GM19452 (cell line): ENCODE results near the gene BCAS3.

ENCODE experiments used
- ATAC-seq: cut with Tn5 transposase; IDR thresholded peaks from one replicate; pipeline ENCODE4 v1.9.1; 2021; ENCODE audit not compliant: unreplicated experiment

BCAS3 gene

DNA sequence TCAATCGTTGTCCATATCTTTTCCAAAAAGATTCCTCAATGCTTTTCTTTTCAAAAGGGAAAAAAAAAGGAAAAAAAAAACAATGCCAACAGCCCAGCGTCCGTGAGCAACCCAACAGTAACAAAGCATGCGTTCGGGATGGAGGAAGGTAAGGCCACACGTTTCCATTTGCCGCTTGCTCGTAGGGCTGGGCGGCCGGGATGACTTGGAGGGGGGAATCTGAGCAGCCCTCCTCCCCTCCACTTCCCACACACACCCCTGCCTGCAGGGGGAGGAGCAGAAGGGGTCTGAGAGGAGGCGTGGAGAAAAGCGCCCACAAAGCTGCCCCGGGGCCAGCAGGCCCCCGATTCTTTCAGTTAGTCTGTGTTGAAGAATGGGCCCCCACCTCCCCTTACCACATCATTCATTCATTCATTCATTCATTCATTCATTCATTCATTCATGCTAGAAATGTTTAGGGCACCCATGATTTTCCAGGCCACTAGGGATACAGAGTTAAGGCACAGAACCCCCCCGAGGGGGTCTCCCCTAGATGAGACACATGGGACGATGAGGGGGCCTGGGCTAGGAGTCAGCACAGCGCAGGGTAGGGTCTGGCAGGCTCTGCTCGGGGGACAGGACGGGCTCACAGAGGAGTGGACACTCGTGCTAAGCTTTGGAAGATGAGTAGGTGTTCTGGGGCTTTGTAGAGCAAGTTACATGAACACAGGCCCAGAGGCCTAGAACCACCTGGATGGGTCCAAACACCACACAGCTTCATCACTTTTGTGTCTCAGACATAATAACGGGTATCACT is 711.1 kb downstream of the BCAS3 start:
- ATAC-seq: no peak

DNA sequence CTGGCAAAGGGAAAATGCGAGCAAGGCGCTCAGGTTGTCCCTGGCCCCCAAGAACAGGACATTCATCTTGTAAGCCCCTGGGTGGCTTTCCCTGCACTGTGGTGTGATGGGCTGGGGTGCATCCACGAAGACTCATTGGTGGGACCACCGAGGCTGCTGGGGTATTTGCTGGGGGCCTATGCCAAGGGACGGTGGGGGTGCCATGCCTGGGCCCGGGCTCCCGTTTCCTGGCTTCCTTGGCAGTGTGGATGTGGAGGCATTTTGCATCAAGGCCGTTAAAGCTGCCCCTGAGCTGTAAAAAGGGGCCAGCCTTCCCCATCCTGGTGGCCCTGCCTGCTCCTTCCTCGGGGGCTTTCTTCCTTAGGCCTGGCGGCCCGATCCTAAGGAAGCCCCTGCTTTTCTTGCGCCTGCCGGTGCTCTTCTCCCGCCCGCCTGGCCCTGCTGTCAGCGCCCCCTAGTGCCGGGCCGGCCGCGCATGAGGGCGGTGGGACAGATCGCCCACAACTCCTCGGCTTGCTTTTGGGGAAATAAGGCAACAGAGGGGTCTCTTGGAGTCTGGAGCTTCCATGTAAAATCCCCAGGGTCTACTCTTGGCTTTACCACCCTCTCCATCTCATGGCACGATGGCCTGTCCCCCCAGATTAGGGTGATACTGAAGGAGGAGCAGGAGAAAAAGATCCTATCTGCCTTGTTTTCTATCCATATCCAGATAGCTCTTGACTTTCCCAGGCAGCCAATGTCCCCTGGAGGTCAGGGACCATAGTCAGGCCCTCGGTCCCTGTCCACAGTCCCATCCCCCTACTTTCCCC is 712.2 kb downstream of the BCAS3 start:
- no peak for ATAC-seq

DNA sequence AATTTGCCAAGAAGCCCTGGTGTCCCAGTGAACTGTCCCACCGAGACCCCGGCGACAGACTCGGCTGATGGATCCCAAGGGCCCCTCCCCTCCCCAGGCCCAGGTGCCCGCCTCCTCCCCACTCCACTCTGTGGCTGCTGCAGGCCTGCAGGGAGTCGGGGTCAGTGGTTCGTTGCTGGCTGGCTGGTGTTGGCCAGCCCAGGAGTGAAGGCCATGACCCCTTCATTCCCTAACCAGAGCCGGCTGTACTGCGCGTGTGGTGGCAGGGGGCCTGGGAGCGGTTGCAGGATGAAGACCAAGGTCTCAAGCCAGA is 712.8 kb downstream of the BCAS3 start:
- no peak for ATAC-seq

DNA sequence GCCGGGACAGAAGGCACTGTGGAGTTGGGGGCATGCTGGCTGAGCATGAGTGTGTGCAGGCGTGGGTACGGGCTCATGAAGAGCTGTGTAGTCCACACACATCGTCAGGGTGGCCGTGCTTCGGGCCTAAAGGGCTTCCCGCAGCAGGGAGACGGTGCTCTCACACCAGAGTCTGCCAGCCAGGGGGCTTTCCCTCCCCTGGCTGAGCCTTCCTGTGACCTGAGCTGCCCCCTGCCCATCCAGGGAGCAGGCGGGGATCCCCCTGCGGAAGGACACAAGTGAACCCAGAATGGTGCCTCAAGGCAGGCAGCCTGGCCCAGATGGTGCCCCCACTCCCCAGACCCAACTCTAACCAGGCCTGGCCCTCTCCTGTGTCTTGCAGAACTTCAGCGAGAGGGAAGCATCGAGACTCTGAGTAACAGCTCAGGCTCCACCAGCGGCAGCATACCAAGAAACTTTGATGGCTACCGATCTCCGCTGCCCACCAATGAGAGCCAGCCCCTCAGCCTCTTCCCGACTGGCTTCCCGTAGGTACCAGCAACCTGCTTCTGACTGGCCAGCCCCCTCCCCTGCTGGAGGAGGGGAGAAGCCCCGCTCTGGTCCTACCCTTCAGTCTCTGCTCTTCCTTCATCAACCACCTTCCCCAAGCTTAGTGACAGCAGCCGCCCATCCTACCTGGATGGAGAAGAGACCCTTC is 714.1 kb downstream of the BCAS3 start:
- ATAC-seq: no peak

DNA sequence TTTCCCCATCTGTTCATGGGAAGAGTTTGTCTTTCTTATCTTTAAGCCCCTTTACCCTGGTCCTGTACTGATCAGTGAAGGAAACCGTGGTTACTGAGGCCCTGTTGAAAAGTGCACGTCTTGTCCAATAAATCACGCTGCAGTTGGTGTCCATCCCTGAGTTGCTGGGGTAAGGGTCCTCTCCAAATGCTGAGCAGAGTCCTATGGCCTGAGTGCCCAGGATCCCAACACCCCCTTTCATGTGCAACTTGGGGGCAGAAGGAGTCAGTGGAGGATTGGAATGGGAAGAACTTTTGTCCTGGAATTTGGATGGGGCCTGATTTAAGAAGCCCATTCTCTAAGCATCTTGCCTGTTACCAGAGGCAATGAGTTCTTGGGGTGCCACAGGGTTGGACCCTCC is 715.0 kb downstream of the BCAS3 start:
- no peak for ATAC-seq

DNA sequence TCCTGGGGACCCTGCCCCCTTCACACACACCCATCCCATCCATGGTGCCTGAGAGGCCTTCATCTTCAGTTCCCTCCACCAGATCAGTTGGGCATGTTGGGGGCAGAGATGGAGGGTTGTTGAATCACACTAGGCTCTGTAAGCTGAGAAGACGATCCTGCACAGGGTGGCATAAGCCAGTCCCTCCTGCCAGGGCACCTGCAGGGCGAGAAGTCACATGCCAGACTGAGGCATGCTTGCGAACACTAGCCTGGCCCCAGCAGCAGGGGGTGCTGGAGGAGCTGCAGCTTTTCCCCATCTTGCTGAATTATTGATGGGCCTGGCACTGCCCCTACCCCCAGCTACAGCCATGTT is 715.9 kb downstream of the BCAS3 start:
- no peak for ATAC-seq

DNA sequence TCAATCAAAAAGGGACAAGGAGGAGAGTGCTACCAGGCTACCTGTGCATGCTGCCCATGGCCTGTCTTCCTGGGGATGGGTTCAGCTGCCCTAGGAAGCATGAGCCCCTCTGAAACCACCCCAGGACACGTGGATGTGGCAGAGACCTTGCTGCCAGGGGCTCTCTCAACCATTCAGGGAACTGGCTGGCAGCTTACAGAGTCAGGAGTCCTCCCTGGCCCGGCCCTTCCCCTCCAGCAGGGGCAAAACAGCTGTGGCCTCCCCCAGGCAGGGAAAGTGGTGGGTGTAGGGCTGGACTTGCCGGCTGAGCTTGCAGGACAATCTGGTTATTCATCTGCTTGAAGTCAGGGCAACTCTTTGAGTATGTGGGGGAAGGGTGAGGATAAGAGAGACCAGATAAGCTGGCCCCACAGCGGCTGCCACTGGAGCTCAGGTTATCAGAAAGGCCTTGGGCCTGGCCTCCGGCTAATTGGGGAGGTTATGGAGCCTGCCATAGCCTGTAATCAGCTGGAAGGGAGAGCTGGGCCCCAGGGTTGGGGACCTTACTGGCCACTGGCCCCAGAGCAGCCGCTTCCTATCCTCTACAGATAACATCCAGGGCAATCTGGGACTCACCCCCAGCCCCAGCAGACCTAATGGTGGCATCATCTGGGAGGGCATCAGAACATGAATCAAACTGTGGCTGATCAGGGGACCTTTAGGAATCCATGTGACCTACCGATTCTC is 716.4 kb downstream of the BCAS3 start:
- ATAC-seq: no peak

DNA sequence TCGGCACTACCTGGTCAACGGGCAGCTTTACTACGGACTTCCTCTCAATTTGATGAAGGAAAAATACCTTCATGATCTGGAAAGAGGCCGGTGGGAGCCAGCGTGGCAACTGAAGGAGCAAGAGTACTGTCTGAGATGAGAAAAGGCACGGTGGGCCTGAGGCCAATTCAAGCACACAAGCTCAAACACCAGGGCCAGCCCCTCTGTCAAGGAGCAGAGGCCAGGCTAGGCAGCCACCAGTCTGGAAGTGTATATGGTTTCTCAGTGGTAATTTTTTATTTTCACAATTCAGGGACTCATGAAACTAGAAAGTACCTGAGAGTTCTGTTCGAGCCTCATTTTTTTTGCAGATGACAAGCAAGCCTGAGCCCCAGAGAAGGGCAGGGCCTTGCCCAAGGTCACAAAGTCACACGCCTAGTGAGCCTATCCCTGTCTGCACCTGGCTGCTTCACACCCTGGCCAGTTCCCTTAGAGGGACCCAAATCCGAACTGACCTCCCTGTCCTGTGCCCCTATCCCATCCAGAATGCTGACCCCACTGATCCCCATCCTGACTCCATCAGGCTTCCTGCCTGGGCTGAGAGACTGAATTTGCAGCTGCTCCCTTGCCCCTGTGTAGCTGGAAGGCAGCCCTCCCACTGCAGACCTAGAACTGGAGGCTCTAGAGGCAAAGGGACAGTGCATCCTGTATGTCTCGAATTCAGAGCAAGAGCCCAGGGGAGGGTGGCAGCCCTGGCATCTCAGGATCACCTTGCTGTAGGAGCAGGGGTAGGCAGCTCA is 717.2 kb downstream of the BCAS3 start:
- ATAC-seq: no peak

DNA sequence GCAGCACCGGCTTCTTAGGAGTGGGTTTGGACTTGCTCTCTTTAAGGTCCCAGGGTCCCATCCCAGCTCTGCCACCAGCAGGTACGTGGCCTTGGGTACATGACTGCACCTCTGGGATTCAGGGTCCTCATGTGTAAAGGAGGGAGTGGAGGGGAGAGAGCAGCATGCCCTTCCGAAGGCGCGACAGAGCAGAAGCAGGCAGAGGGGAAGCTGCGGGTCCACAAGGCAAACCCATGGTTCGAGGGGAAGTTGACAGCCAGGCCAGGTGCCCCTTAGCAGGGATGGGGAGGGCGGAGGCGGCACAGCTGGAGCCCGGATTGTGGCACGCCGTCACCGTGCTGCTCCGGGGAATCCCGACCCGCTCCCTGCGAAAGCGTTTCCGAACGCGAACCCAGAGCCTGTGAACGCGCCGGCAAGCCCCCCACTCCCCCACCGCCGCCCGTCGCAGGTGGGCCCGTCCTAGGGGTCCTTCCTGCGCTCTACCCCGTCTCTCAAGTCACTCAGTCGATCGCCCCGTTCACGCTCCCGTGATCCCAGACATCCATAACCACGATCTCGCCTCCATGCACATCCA is 717.8 kb downstream of the BCAS3 start:
- no peak for ATAC-seq

DNA sequence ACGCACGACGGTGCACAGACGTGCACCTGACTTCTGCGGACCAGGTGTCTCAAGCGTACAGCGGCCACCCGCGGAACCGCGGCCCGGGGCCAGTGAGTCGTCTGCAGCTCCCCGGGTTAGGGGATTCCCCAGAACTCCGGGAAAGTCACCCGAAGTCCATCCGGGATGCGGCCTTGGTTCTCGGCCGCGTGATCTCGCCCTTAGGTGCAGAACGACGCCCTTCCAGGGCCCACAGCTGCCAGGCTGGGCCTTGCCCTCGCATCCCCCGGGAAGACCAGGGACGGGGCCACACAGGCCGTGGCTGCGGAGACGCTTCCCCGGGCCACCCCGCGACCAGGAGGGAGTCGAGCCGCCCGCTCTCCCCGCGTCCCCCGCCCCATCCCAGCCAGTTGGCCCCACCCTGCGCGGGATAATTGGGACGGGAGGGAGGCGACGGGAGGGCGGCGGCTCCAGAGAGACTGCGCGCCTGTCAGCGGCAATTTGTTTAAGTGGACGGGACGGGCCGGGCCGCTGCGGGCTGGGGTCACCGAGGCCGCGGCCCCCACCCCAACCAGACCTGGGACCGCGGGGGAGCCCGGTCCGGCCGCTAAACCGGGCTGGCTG is 718.4 kb downstream of the BCAS3 start:
- ATAC-seq: no peak

DNA sequence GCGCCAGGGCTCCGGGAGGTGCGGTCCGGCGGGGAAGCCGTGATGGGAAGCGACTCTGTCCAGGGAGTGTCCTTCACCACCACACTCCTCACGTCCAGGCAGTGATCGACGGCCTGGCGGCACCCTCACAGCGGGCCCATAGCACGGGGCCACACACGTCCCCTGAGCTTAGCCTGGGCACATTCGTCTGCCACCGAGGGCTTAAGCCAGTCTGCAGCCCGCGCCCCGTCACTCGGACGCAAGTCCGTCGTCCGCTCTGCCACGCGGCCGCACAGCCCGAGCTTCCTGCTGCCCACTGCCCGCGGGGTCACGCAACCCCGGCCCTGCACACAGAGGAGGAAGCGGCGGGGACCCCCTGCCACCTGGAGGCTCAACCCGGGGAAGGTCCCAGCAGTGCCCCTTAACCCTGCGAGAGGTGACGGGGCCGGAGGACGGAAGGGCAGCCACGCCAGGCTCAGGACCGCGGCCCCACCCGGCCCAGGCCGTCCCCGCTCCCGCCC is 719.0 kb downstream of the BCAS3 start:
- no peak for ATAC-seq

DNA sequence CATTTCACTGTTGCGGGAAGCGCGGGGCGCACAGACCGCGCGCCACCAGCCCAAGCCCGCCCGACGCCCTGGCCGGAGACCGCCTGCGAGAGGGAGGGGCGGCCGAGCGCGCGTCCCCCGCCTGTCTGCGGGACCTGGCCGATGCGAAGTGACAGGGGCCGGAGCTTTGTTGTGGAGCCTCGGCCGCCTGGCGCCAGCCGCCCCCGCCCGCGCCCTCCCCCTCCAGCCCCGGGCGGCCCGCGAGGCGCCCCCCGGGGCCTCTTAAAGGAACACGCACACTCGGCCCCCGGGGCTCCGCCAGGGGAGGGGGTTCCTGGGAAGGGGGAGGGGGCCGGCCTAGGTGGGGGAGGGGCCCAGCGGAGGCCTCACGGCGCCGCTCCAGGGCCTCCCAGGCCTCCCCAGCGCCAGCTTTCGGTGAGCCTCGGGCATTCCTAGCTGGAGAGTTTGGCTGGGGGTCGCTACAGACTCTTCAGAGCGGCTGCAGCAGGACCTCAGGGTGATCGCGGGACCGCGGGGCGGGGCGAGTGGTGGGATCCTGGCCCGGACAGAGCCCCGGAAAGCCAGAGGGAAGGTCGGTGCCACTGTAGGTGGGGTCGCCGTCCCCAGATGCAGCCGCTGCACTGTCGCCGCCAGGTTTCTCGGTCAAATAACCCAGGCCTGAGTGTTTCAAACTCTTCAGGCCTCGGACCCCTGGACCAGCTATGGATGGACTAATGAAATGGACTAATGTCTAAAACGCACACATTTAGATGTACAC is 719.6 kb downstream of the BCAS3 start:
- no peak for ATAC-seq

DNA sequence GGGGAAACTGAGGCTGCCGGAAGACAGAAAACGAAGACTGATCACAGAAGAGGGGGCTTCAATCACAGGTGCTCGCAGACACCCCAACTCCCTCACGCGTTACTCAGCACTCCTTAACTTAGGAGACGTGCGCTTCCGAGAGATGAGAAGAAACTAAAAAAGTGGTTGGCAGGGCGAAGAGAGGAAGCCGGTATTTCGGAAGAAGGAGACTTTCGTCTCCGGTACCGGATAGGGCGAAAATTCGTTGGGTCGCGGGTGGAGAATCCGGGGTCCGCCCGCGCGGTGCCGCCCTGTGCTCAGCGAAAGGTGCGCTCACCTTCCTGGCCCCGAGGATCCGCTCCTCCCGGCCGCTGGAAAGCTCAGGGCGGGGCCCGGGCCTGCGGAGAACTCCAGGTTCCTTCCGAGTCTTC is 721.1 kb downstream of the BCAS3 start:
- ATAC-seq: no peak

DNA sequence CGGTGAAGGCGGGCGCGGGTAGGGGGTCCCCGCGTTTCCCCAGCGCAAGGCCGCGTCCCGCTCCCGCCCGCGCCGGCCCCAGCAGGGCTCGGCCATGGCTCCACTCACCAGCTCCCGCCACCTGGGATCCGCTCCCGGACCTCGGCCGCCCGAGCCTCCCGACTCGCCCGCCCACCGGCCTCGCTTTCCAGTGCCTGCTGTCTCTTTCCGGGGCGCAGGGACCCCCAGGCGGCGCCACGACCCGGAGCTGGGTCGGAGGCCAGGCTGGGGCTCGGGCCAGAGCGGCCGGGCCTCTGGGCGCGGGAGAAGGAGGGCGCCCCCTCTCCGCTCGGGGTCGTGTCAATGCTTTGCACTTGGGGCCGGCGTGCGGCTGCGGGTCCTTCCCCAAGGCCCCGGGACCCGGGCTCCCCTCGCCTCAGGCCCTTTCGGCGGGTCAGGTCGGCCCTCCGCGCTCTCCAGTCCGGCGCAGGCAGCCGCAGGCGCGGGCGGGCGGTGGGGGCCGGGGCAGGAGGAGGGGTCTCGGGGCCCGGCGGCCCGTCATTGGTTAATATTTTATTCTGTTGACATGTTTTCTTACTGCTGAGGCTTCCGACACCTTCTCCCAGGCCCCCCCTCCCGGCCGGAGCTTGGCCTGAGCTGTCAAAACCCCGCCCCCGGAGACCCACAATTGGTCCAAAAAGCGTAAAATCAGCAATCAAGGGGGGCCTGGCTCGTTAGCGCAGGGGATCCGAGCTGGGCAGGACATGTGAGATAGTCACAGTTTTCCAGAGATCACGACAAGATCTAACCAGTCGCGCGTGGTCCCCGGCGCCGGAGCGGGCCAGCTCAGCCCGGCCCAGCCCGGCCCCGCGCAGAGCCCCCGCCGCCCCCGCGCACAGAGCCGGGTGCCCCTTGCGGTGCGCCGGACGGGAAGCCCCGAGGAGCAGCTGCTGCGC is 721.7 kb downstream of the BCAS3 start, which contains the start of gene TBX2:
Gene TBX2 (plus strand): TSS at position 713 of the 935 bp plus-strand sequence. CDS start 334 bp downstream, outside the sequence.
- no peak for ATAC-seq

DNA sequence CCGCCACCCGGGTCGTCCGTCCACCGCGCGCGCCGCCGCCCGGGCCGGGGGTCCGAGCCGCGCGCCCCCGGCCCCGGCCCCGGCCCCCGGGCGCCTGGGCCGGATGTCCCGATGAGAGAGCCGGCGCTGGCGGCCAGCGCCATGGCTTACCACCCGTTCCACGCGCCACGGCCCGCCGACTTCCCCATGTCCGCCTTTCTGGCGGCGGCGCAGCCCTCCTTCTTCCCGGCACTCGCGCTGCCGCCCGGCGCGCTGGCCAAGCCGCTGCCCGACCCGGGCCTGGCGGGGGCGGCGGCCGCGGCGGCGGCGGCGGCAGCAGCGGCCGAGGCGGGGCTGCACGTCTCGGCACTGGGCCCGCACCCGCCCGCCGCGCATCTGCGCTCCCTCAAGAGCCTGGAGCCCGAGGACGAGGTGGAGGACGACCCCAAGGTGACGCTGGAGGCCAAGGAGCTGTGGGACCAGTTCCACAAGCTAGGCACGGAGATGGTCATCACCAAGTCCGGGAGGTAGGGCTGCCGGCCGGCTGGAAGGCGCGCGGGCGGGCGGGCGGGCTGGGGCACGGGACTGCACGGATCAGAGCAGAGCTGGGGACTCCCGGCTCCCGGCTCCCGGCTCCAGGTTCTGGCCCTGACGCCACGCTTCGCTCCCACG is 722.5 kb downstream of the BCAS3 start:
- no peak for ATAC-seq

DNA sequence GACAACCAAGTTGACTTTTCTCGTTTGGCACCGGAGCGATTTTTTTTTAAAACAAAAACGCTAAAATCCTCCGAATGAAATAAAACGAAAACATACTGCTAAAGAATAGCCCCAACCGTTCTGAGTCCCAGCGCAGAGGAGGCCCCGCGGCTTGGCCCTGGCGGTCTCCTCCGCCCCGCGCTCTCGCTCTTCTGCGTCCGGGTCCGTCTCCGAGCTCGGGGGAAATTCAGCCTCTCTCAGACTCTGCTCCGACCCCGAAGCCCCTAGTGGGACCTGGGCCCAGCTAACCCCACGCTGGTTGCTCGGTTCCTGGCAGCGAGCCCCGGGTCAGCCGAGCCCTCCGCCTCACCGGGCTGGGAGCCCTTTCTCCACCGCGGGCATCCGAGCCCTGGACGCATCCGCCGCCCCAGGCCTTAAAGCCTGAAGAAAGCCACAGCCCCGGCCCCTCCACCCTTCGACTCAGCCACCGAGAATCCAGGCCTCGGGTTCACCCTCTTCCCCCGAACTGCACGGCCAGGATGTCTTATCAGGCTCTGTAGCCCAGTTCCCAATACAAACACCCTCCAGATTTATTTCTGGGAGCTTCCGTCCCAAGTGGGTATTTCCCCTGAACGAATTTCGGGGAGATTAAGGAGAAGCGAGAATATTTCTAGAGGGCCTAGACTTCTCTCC is 723.2 kb downstream of the BCAS3 start:
- ATAC-seq: no peak
